ENCODE results near the gene VCL. TPM values are rescaled to one million over a fixed set of nuclear protein-coding genes. Genes with fewer than 3 reads are reported as not detected.
"Not testable (repeated sequence)": the region's sequence is repeated elsewhere in the genome, so short reads cannot be mapped to it uniquely, and the experiment has no call there.

Gene VCL
- total RNA-seq, 2 donors from 2014 or later, result 346 to 348 TPM

- ATAC-seq (ENCODE audit: insufficient number of reproducible peaks, low FRiP score, low read depth) (no peak), DNase-seq (ENCODE audit: low spot score) (no peak)
- no peak for TF ChIP-seq CTCF (IDR thresholded peaks at IDR 0.05)
- peaks cover 73 to 93% of the 10 kb centered on the region in 2 donors for H3K4me1 ChIP-seq (ENCODE audit: control insufficient read depth in 1 of 2, low read depth in 2 of 2)
- H3K27me3 ChIP-seq (replicated peaks; ENCODE audit: insufficient read depth), result no peaks in the 10 kb centered on the region
- H3K4me3 ChIP-seq, result peak overlapping the region; percentile 48
- H3K36me3 ChIP-seq, result no peaks in the 10 kb centered on the region
- H3K27ac ChIP-seq, result peak overlapping the region; percentile 63 to 68
- no peaks in the 10 kb centered on the region for H3K9me3 ChIP-seq
These were observed 13.1 kb downstream of the VCL start for GRCh38 chr10:74011017-74011416.

GRCh38 chr10:74011770-74012169, 13.9 kb downstream of the VCL start:
- H3K27me3 ChIP-seq (replicated peaks; ENCODE audit: insufficient read depth), result no peaks in the 10 kb centered on the region
- H3K9me3 ChIP-seq, result no peaks in the 10 kb centered on the region
- no peak for TF ChIP-seq CTCF (IDR thresholded peaks at IDR 0.05)
- peak overlapping the region; percentile 48 for H3K4me3 ChIP-seq
- H3K36me3 ChIP-seq, result no peaks in the 10 kb centered on the region
- H3K4me1 ChIP-seq (ENCODE audit: control insufficient read depth in 1 of 2, low read depth in 2 of 2), result peaks cover 66 to 87% of the 10 kb centered on the region in 2 donors
- no peak for ATAC-seq (ENCODE audit: insufficient number of reproducible peaks, low FRiP score, low read depth)
- H3K27ac ChIP-seq, result peak overlapping the region; percentile 63 to 68
- peak; percentile 23 for DNase-seq (ENCODE audit: low spot score)

- ATAC-seq (ENCODE audit: insufficient number of reproducible peaks, low FRiP score, low read depth) (no peak), DNase-seq (ENCODE audit: low spot score) (no peak)
- no peak for TF ChIP-seq CTCF (IDR thresholded peaks at IDR 0.05)
- peak overlapping the region; percentile 48 for H3K4me3 ChIP-seq
- peaks cover 62 to 81% of the 10 kb centered on the region in 2 donors for H3K4me1 ChIP-seq (ENCODE audit: control insufficient read depth in 1 of 2, low read depth in 2 of 2)
- no peaks in the 10 kb centered on the region for H3K9me3 ChIP-seq
- no peaks in the 10 kb centered on the region for H3K27me3 ChIP-seq (replicated peaks; ENCODE audit: insufficient read depth)
- no peaks in the 10 kb centered on the region for H3K36me3 ChIP-seq
- H3K27ac ChIP-seq, result peak overlapping the region; percentile 53 to 68
These were observed 14.6 kb downstream of the VCL start for GRCh38 chr10:74012480-74012879.

GRCh38 chr10:74013004-74013403, 15.1 kb downstream of the VCL start:
- ATAC-seq (ENCODE audit: insufficient number of reproducible peaks, low FRiP score, low read depth), result no peak
- H3K36me3 ChIP-seq, result no peaks in the 10 kb centered on the region
- H3K9me3 ChIP-seq, result no peaks in the 10 kb centered on the region
- no peak for DNase-seq (ENCODE audit: low spot score)
- peaks cover 58 to 76% of the 10 kb centered on the region in 2 donors for H3K4me1 ChIP-seq (ENCODE audit: control insufficient read depth in 1 of 2, low read depth in 2 of 2)
- TF ChIP-seq CTCF (IDR thresholded peaks at IDR 0.05), result no peak
- H3K27ac ChIP-seq, result peak overlapping the region in 1 of 2 donors; percentile 68
- H3K27me3 ChIP-seq (replicated peaks; ENCODE audit: insufficient read depth), result no peaks in the 10 kb centered on the region
- H3K4me3 ChIP-seq, result no peak overlapping the region

GRCh38 chr10:74014574-74014973, 16.7 kb downstream of the VCL start:
- ATAC-seq (ENCODE audit: insufficient number of reproducible peaks, low FRiP score, low read depth); H3K27ac ChIP-seq; H3K27me3 ChIP-seq (replicated peaks; ENCODE audit: insufficient read depth); H3K36me3 ChIP-seq; H3K9me3 ChIP-seq; DNase-seq (ENCODE audit: low spot score); H3K4me3 ChIP-seq: not testable (repeated sequence)
- peaks cover 60 to 75% of the 10 kb centered on the region in 2 donors for H3K4me1 ChIP-seq (ENCODE audit: control insufficient read depth in 1 of 2, low read depth in 2 of 2)

GRCh38 chr10:74018241-74018640, 20.3 kb downstream of the VCL start:
- Histone ChIP-seq H3K9me3 (no peaks in the 10 kb centered on the region), H3K4me1 (ENCODE audit: control insufficient read depth in 1 of 2, low read depth in 2 of 2) (peaks cover 48 to 73% of the 10 kb centered on the region in 2 donors), H3K36me3 (peaks cover 2% of the 10 kb centered on the region), H3K4me3 (no peak overlapping the region), H3K27ac (no peak overlapping the region), H3K27me3 (replicated peaks; ENCODE audit: insufficient read depth) (no peaks in the 10 kb centered on the region)
- DNase-seq (ENCODE audit: low spot score) (no peak), ATAC-seq (ENCODE audit: insufficient number of reproducible peaks, low FRiP score, low read depth) (no peak)
- no peak for TF ChIP-seq CTCF (IDR thresholded peaks at IDR 0.05)
